ENCODE results near the gene PLEKHM1.

DNA sequence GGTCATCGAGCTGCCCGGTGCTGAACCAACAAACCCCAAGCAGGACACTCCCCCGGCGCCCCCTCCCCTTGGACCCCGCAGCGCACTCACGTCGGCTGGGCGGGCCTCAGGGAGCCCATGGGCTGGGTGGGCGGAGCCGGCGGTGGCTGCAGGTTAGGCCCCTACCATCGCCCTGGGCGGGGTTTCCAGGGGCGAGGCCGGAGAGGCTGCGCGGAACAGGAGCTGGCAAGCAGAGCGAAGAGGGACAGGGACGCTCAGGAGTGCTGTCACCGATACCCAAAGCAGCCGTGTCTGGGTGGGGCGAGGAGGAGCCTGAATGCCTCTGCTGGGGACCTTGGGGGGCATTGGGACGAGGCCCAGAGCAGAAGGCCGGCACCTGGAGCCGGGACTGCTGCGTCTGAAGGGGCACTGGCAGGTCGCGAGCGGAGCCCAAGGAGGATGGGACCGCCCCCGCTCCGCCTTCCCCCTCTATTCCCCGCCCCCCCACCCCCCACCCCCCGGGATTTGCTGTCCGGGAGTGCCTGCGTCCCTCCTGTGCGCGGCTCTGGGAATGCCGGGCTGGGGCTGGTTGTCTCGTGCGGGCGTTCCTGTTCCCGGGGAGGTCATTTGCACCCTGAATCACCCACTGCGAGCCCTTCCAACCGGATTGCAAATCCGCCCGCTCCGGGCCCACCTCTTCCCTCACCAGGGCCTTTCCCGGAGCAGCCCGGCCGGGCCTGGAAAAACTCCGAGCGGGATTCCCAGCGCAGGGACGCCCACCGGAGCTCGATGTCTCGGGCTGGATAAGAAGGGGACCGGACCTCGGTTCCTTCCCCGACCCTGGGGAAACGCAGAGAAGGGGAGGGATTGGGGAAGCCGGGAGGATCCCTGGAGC is 58.8 kb downstream of the PLEKHM1 start:
- TF ChIP-seq, protein P1, sequence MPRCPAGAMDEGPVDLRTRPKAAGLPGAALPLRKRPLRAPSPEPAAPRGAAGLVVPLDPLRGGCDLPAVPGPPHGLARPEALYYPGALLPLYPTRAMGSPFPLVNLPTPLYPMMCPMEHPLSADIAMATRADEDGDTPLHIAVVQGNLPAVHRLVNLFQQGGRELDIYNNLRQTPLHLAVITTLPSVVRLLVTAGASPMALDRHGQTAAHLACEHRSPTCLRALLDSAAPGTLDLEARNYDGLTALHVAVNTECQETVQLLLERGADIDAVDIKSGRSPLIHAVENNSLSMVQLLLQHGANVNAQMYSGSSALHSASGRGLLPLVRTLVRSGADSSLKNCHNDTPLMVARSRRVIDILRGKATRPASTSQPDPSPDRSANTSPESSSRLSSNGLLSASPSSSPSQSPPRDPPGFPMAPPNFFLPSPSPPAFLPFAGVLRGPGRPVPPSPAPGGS (CRISPR knock-in tag; IDR thresholded peaks at IDR 0.05), result no peak
- TF ChIP-seq PTBP1 (IDR thresholded peaks at IDR 0.05; ENCODE audit: low read depth, low read length, poor library complexity, severe bottlenecking) (no peak), SUZ12 (IDR thresholded peaks at IDR 0.05; ENCODE audit: low read depth, low read length) (no peak), ELF4 (CRISPR knock-in tag; IDR thresholded peaks at IDR 0.05; ENCODE audit: borderline replicate concordance) (no peak), ETV6 (CRISPR knock-in tag; conservative IDR thresholded peaks at IDR 0.05) (no peak; the same call in 1 of the 2 replicates), MXI1 (IDR thresholded peaks at IDR 0.05; ENCODE audit: borderline replicate concordance, low read depth, low read length) (no peak), ZKSCAN8 (CRISPR knock-in tag; IDR thresholded peaks at IDR 0.05; ENCODE audit: borderline replicate concordance) (no peak)
- TF ChIP-seq, protein P2, sequence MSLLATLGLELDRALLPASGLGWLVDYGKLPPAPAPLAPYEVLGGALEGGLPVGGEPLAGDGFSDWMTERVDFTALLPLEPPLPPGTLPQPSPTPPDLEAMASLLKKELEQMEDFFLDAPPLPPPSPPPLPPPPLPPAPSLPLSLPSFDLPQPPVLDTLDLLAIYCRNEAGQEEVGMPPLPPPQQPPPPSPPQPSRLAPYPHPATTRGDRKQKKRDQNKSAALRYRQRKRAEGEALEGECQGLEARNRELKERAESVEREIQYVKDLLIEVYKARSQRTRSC (CRISPR knock-in tag; IDR thresholded peaks at IDR 0.05; ENCODE audit: low read depth), result no peak
- TF ChIP-seq, protein P3, sequence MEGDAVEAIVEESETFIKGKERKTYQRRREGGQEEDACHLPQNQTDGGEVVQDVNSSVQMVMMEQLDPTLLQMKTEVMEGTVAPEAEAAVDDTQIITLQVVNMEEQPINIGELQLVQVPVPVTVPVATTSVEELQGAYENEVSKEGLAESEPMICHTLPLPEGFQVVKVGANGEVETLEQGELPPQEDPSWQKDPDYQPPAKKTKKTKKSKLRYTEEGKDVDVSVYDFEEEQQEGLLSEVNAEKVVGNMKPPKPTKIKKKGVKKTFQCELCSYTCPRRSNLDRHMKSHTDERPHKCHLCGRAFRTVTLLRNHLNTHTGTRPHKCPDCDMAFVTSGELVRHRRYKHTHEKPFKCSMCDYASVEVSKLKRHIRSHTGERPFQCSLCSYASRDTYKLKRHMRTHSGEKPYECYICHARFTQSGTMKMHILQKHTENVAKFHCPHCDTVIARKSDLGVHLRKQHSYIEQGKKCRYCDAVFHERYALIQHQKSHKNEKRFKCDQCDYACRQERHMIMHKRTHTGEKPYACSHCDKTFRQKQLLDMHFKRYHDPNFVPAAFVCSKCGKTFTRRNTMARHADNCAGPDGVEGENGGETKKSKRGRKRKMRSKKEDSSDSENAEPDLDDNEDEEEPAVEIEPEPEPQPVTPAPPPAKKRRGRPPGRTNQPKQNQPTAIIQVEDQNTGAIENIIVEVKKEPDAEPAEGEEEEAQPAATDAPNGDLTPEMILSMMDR (CRISPR knock-in tag; IDR thresholded peaks at IDR 0.05), result 0 out of 2 replicates have a peak, but pooled peaks have one; percentile 24
- TF ChIP-seq, protein P4, sequence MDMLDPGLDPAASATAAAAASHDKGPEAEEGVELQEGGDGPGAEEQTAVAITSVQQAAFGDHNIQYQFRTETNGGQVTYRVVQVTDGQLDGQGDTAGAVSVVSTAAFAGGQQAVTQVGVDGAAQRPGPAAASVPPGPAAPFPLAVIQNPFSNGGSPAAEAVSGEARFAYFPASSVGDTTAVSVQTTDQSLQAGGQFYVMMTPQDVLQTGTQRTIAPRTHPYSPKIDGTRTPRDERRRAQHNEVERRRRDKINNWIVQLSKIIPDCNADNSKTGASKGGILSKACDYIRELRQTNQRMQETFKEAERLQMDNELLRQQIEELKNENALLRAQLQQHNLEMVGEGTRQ (IDR thresholded peaks at IDR 0.05; ENCODE audit: low read depth, low read length), result no peak
- TF ChIP-seq, protein P4 (CRISPR knock-in tag; IDR thresholded peaks at IDR 0.05; ENCODE audit: borderline replicate concordance), result no peak
